ENCODE data around the gene GIMAP2.
A peak's percentile ranks its signal among the peaks of the same experiment; 100 is the strongest.

GIMAP2 gene

GRCh38 chr7:150735596-150736358 lies 50.3 kb downstream of the GIMAP2 start:
- DNase-seq = peak; percentile 45

- peak; percentile 67 for DNase-seq
These were observed 51.4 kb downstream of the GIMAP2 start for GRCh38 chr7:150736864-150737263.

GRCh38 chr7:150737265-150738055 lies 52.0 kb downstream of the GIMAP2 start, which contains the start of gene GIMAP5:
Gene GIMAP5, plus strand, starts transcription at chr7:150737418. Its CDS starts 3,467 bp downstream, at chr7:150740885.
- DNase-seq = peak; percentile 80

GRCh38 chr7:150738092-150738491 lies 52.6 kb downstream of the GIMAP2 start:
- peak; percentile 54 for DNase-seq

GRCh38 chr7:150738591-150739001 lies 53.1 kb downstream of the GIMAP2 start:
- peak; percentile 57 for DNase-seq

- no peak for DNase-seq
These were observed 53.5 kb downstream of the GIMAP2 start for GRCh38 chr7:150739033-150739432.

GRCh38 chr7:150740053-150740452 lies 54.5 kb downstream of the GIMAP2 start:
- peak; percentile 66 for DNase-seq

- no peak for DNase-seq
These were observed 56.9 kb downstream of the GIMAP2 start for GRCh38 chr7:150742286-150742968.
